ENCODE measurements around the gene RAB12. TPM values are rescaled to one million over a fixed set of nuclear protein-coding genes. Genes with fewer than 3 reads are reported as not detected.

The RAB12 gene
- polyA plus RNA-seq, 1 donor from 2014 or later = 102 TPM

- Histone ChIP-seq H3K4me2 (ENCODE audit: low read length) (no peak overlapping the region), H3F3A (ENCODE audit: insufficient read depth, low read length, poor library complexity, severe bottlenecking) (no peaks in the 10 kb centered on the region), H3K4me3 (ENCODE audit: low read length) (no peak overlapping the region), H2AFZ (ENCODE audit: low read depth, low read length) (no peak overlapping the region), H3K27ac (ENCODE audit: low read length) (no peak overlapping the region), H3K36me3 (ENCODE audit: insufficient read depth, low read length) (no peaks in the 10 kb centered on the region), H3K27me3 (ENCODE audit: insufficient read depth, low read depth, low read length) (no peaks in the 10 kb centered on the region), H3K79me2 (replicated peaks; ENCODE audit: insufficient read depth, low read length) (peaks cover 76% of the 10 kb centered on the region), H4K20me1 (ENCODE audit: insufficient read depth) (peaks cover 3% of the 10 kb centered on the region), H3K9me2 (ENCODE audit: insufficient read depth, low read length) (no peaks in the 10 kb centered on the region), H3K9me3 (ENCODE audit: low read length) (no peaks in the 10 kb centered on the region), H3K9ac (ENCODE audit: low read length) (no peak overlapping the region)
- TF ChIP-seq RAD21 (conservative IDR thresholded peaks at IDR 0.05) = no peak
- TF ChIP-seq MXI1 (conservative IDR thresholded peaks at IDR 0.05; ENCODE audit: poor library complexity, severe bottlenecking) = no peak
Measured at GRCh38 chr18:8615397-8616027, 6.3 kb downstream of the RAB12 start.

- Histone ChIP-seq H4K20me1 (ENCODE audit: insufficient read depth) (no peaks in the 10 kb centered on the region), H3K4me3 (ENCODE audit: low read length) (no peak overlapping the region), H3K27me3 (ENCODE audit: insufficient read depth, low read depth, low read length) (no peaks in the 10 kb centered on the region), H3K4me2 (ENCODE audit: low read length) (no peak overlapping the region), H3F3A (ENCODE audit: insufficient read depth, low read length, poor library complexity, severe bottlenecking) (no peaks in the 10 kb centered on the region), H3K9ac (ENCODE audit: low read length) (no peak overlapping the region), H3K36me3 (ENCODE audit: insufficient read depth, low read length) (no peaks in the 10 kb centered on the region), H3K79me2 (replicated peaks; ENCODE audit: insufficient read depth, low read length) (peaks cover 76% of the 10 kb centered on the region), H2AFZ (ENCODE audit: low read depth, low read length) (no peak overlapping the region), H3K9me2 (ENCODE audit: insufficient read depth, low read length) (no peaks in the 10 kb centered on the region), H3K27ac (ENCODE audit: low read length) (no peak overlapping the region), H3K9me3 (ENCODE audit: low read length) (no peaks in the 10 kb centered on the region)
- TF ChIP-seq EZH2 (IDR thresholded peaks at IDR 0.05; ENCODE audit: borderline replicate concordance, insufficient read depth, low read length, poor library complexity, severe bottlenecking) (no peak), EP300 (conservative IDR thresholded peaks at IDR 0.05; ENCODE audit: poor library complexity, severe bottlenecking) (no peak), REST (IDR thresholded peaks at IDR 0.05; ENCODE audit: borderline replicate concordance) (no peak), TAF1 (IDR thresholded peaks at IDR 0.05; ENCODE audit: low read depth) (no peak), SMC3 (conservative IDR thresholded peaks at IDR 0.05; ENCODE audit: poor library complexity) (no peak), RAD21 (conservative IDR thresholded peaks at IDR 0.05) (no peak), MXI1 (conservative IDR thresholded peaks at IDR 0.05; ENCODE audit: poor library complexity, severe bottlenecking) (no peak), CTCF (IDR thresholded peaks at IDR 0.05; ENCODE audit: poor library complexity, severe bottlenecking) (no peak)
Measured at GRCh38 chr18:8616028-8616401, 6.8 kb downstream of the RAB12 start.
